A549 (cell line): ENCODE measurements around the gene C7orf57. TPM values are rescaled to one million over a fixed set of nuclear protein-coding genes. Genes with fewer than 3 reads are reported as not detected.
"Not testable (repeated sequence)": the region's sequence is repeated elsewhere in the genome, so short reads cannot be mapped to it uniquely, and the experiment has no call there.

Source experiments
- ATAC-seq, 2 experiments: fragments of 200-7000 bp in 1 of 2; fragments of >200 bp in 1 of 2; cut with Nextera tagmentation in 1 of 2; cut with Tn5 transposase in 1 of 2; 3 replicates each; pipeline versions ENCODE4 v1.8.0 to v1.9.1; 2018 to 2020; ENCODE audit warnings: mild to moderate bottlenecking in 1 of 2, moderate library complexity in 1 of 2
- CTCF ChIA-PET: fragments of 300-600 bp; sonication (Branson Sonifier 250); formaldehyde crosslinking; extraction: SDS; loops from one replicate; lab custom pipeline; 2021; ENCODE audit warnings: antibody characterized with exemption, inconsistent platforms; lab: Yijun Ruan, JAX
- POLR2A ChIA-PET: fragments of 350-600 bp; formaldehyde crosslinking; extraction: SDS; loops from one replicate; lab custom pipeline; 2021; ENCODE audit warnings: antibody characterized with exemption, inconsistent platforms; lab: Yijun Ruan, JAX
- DNase-seq, 2 experiments: peaks; one replicate each; pipeline versions ENCODE4 v3.0.0 to v3.0.0-alpha.2; 2011 to 2016; ENCODE audit warnings: low read depth in 1 of 2, low spot score in 1 of 2
- FAIRE-seq: peaks from 2 replicates; lab custom pipeline; 2011; peaks lifted over from hg19 to GRCh38; lab: Jason Lieb, UNC
- H3K27ac ChIP-seq, 2 experiments: fragments of >200 bp; sonication (Bioruptor Twin); formaldehyde crosslinking; 3 replicates each; pipeline ENCODE4 v1.5.1; 2016 to 2017
- H3K4me1 ChIP-seq: fragments of >200 bp; sonication (Bioruptor Twin); formaldehyde crosslinking; 3 replicates; pipeline ENCODE4 v1.6.1; 2016
- H3K4me2 ChIP-seq: fragments of >200 bp; sonication (Bioruptor Twin); formaldehyde crosslinking; 3 replicates; pipeline ENCODE4 v1.6.1; 2016
- H3K4me3 ChIP-seq: fragments of >200 bp; sonication (Bioruptor Twin); formaldehyde crosslinking; 3 replicates; pipeline ENCODE4 v1.5.1; 2016
- H3K9me3 ChIP-seq: fragments of >200 bp; sonication (Bioruptor Twin); formaldehyde crosslinking; 3 replicates; pipeline ENCODE4 v1.6.1; 2016
- BCL3 ChIP-seq: fragments of >200 bp; sonication (Bioruptor Twin); formaldehyde crosslinking; IDR thresholded peaks from 3 replicates; pipeline ENCODE4 v1.6.1; 2016
- CBX8 ChIP-seq: fragments of 200-600 bp; sonication (generic); IDR thresholded peaks from 2 replicates; pipeline ENCODE4 v1.6.1; 2016
- CEBPB ChIP-seq, 2 experiments: fragments of >200 bp in 1 of 2; sonication (Bioruptor Twin) in 1 of 2; formaldehyde crosslinking in 1 of 2; IDR thresholded peaks; 2 replicates each; pipeline ENCODE4 v1.6.1; 2012 to 2016
- CTCF ChIP-seq: fragments of >200 bp; sonication (Bioruptor Twin); formaldehyde crosslinking; IDR thresholded peaks from 3 replicates; pipeline ENCODE4 v1.5.1; 2016
- FOSL2 ChIP-seq, 2 experiments: fragments of 450-650 bp in 1 of 2; fragments of >200 bp in 1 of 2; sonication (Bioruptor Twin) in 1 of 2; formaldehyde crosslinking; IDR thresholded peaks; 2 replicates each; pipeline versions ENCODE4 v1.5.0 to v1.6.1; 2016 to 2020; ENCODE audit warnings: mild to moderate bottlenecking in 1 of 2, moderate library complexity in 1 of 2
- HES2 ChIP-seq: fragments of >200 bp; sonication (Bioruptor Twin); formaldehyde crosslinking; IDR thresholded peaks from 2 replicates; pipeline ENCODE4 v1.6.1; 2016
- HOXA7 ChIP-seq: fragments of 250-450 bp; sonication (Bioruptor Pico); IDR thresholded peaks from 2 replicates; pipeline ENCODE4 v1.5.0; 2020; ENCODE audit warnings: mild to moderate bottlenecking, moderate library complexity
- MAZ ChIP-seq: fragments of 150-350 bp; IDR thresholded peaks from 2 replicates; pipeline ENCODE4 v1.6.1; 2014; ENCODE audit warnings: antibody characterized with exemption, low read depth, low read length, borderline replicate concordance
- RAD21 ChIP-seq, 2 experiments: fragments of >200 bp in 1 of 2; sonication (Bioruptor Twin) in 1 of 2; formaldehyde crosslinking in 1 of 2; IDR thresholded peaks in 1 of 2; conservative IDR thresholded peaks in 1 of 2; 2 replicates in 1 of 2; 3 replicates in 1 of 2; pipeline ENCODE4 v1.6.1; 2012 to 2018; ENCODE audit warnings: inconsistent platforms in 1 of 2
- SMC3 ChIP-seq: fragments of >200 bp; sonication (Bioruptor Twin); formaldehyde crosslinking; IDR thresholded peaks from 3 replicates; pipeline ENCODE4 v1.6.1; 2018; ENCODE audit warnings: inconsistent platforms
- ZC3H11A ChIP-seq: fragments of 450-650 bp; IDR thresholded peaks from 2 replicates; pipeline ENCODE4 v1.6.1; 2014; ENCODE audit warnings: antibody characterized with exemption, mild to moderate bottlenecking
- WGBS: methylation state at CpG from one replicate; pipeline ENCODE4 v1.1.6; 2017; ENCODE audit errors: missing lambda C conversion rate; 5-methylcytosine and 5-hydroxymethylcytosine counted together
- polyA plus RNA-seq, 4 experiments: library from polyadenylated mRNA; depleted of rRNA in 3 of 4; stranded (reverse); fragments of >200 nt; fragmentation: RNase III in 1 of 4; extraction: RNeasy Plus Mini Kit Qiagen cat#74134 plus additional on column Dnase treatment in 1 of 4; gene quantifications; 2 replicates in 3 of 4; 3 replicates in 1 of 4; pipeline ENCODE4 v1.2.3, GENCODE V29; 2011 to 2017

C7orf57 gene
- polyA plus RNA-seq, 2 of the 4 experiments (the other 2 are of a cell fraction): 0.05 to 0.09 TPM

- CTCF ChIA-PET: interaction anchor here (0.6 to 8.0 kb wide), 32 partner anchors 8 to 725 kb away, joined by 3 to 173 read pairs (median 5); partner anchors contain the start of genes C7orf57 and HUS1
- POLR2A ChIA-PET: interaction anchor here (0.5 to 1.2 kb wide), 2 partner anchors 97 to 99 kb away, joined by 5 to 7 read pairs; no protein-coding TSS in a partner anchor
- Histone ChIP-seq H3K4me1 (no peaks in the 10 kb centered on the region), H3K4me2 (peak overlapping the region; percentile 18; the same call in 1 of the 3 replicates), H3K4me3 (no peak overlapping the region), H3K9me3 (no peaks in the 10 kb centered on the region), H3K27ac (no peak overlapping the region)
- 60% methylated on average over 26 of the region's 26 CpGs for WGBS
- TF ChIP-seq RAD21 (conservative IDR thresholded peaks at IDR 0.05 in 1 of 2, IDR thresholded peaks at IDR 0.05 in 1 of 2) (peak; percentile 82 to 91), BCL3 (no peak), SMC3 (peak; percentile 90), MAZ (no peak), CTCF (peak; percentile 55)
- ATAC-seq (peak; percentile 95 to 100), FAIRE-seq (no peak), DNase-seq (peak; percentile 52 to 74)
These were observed 43.5 kb upstream of the C7orf57 start for GRCh38 chr7:47991741-47992311.

- ChIA-PET CTCF (interaction anchor here (0.6 to 8.0 kb wide), 19 partner anchors 8 to 726 kb away, joined by 4 to 173 read pairs (median 6); partner anchors contain the start of genes C7orf57 and HUS1), POLR2A (interaction anchor here (1.2 kb wide), 1 partner anchor 96 kb away, joined by 7 read pairs; no protein-coding TSS in a partner anchor)
- no peak overlapping the region for H3K4me2 ChIP-seq
- no peak for ATAC-seq
- no peak for FAIRE-seq
- DNase-seq: no peak
- H3K4me1 ChIP-seq: no peaks in the 10 kb centered on the region
- TF ChIP-seq CBX8 (no peak), HES2 (no peak)
- no peaks in the 10 kb centered on the region for H3K9me3 ChIP-seq
- H3K4me3 ChIP-seq: no peak overlapping the region
- no peak overlapping the region for H3K27ac ChIP-seq
- 82% methylated on average over 3 of the region's 3 CpGs for WGBS
These were observed 42.9 kb upstream of the C7orf57 start for GRCh38 chr7:47992446-47992845.

GRCh38 chr7:47999413-47999812, 35.9 kb upstream of the C7orf57 start:
- ATAC-seq: no peak
- CTCF ChIA-PET: interaction anchor here (0.6 to 2.7 kb wide), 6 partner anchors 8 to 156 kb away, joined by 3 to 14 read pairs (median 6); no protein-coding TSS in a partner anchor
- WGBS: 93% methylated on average over 12 of the region's 12 CpGs
- peaks cover 4% of the 10 kb centered on the region; the same call in 2 of the 3 replicates for H3K4me1 ChIP-seq
- POLR2A ChIA-PET: no interaction called here
- no peak overlapping the region for H3K4me3 ChIP-seq
- no peak for DNase-seq
- H3K4me2 ChIP-seq: no peak overlapping the region
- H3K9me3 ChIP-seq: 0 out of 3 replicates have a peak, but pooled peaks cover 5% of the 10 kb centered on the region
- 0 out of 4 replicates have a peak, but pooled peaks of 1 of the 2 experiments have one; percentile 22 for TF ChIP-seq CEBPB (IDR thresholded peaks at IDR 0.05)
- no peak for TF ChIP-seq ZC3H11A
- no peak for TF ChIP-seq CBX8
- TF ChIP-seq HOXA7 (CRISPR knock-in tag): no peak
- FAIRE-seq: no peak
- H3K27ac ChIP-seq: no peak overlapping the region

- FAIRE-seq; H3K4me1 ChIP-seq; H3K27ac ChIP-seq; H3K9me3 ChIP-seq; H3K4me3 ChIP-seq; TF ChIP-seq FOSL2 (IDR thresholded peaks at IDR 0.05): not testable (repeated sequence)
- ChIA-PET CTCF (interaction anchor here (0.8 to 2.7 kb wide), 5 partner anchors 9 to 110 kb away, joined by 4 to 14 read pairs (median 6); no protein-coding TSS in a partner anchor), POLR2A (interaction anchor here (1.6 kb wide), 1 partner anchor 88 kb away, joined by 9 read pairs; the partner anchor contains the start of gene UPP1)
- ATAC-seq (peak in 1 of 2 experiments; percentile 51; a peak in 3 of 6 replicates), DNase-seq (peak in 1 of 2 experiments; percentile 23)
- peak; percentile 38; the same call in 1 of the 2 replicates for TF ChIP-seq FOSL2 (CRISPR knock-in tag; IDR thresholded peaks at IDR 0.05)
- H3K4me2 ChIP-seq: peak overlapping the region; percentile 24; the same call in 1 of the 3 replicates
- WGBS: 45% methylated on average over 13 of the region's 13 CpGs
These were observed 35.2 kb upstream of the C7orf57 start for GRCh38 chr7:48000164-48000563.
